ENCODE results near the gene ZNF605.
"Not testable (repeated sequence)": the region's sequence is repeated elsewhere in the genome, so short reads cannot be mapped to it uniquely, and the experiment has no call there.

The ZNF605 gene

DNA sequence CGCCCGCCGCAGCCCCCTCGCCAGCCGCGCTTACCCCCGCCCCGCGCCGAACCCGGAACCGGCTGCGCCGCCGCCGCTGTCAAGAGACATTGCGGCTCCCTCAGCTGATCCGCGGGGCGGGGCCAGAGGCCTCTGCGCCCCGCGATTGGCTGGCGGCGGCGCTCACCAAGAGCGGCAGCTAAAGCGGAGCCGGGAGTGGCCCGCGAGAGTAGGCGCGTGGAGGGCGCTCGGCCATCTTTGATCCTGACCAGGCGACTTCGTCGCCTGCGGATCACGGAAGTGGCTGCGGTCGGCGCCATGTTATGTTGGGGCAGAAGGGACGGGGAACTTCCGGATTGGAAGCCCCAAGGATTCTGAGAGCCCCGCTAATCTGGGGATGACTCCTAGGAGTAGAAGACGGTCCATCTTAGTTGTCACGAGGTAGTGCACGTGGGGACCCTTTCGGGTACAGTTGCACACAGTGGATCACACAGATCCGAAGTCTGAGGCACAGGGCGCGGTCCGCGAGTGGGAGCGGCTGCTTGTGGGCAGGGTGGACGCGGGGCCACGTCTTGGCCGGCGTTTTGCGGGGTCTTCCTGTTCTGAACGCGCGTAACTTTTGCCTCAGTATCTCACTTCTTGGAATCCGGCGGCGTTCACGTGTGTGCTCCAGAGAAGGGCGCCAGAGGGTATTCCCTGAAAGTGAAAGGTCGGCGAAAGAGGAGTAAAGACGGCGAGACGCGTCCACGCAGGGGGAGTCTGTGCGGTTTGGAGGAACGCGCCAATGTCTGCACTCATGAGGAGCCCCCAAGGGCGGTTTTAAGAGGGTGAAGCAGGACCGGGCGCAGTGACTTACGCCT lies 68.4 kb downstream of the ZNF605 start, which contains the start of gene CHFR:
Gene CHFR, minus strand, starts transcription at position 93 of the 839 bp plus-strand sequence. CDS start 277 bp downstream, outside the sequence.
- peak within 1 kb of the TSS; percentile 100 for H3K27ac Mint-ChIP-seq
- peaks cover 26% of the 10 kb centered on the region for H3K4me1 Mint-ChIP-seq
- H3K27me3 Mint-ChIP-seq, result no peaks in the 10 kb centered on the region
- H3K4me3 Mint-ChIP-seq, result peak within 1 kb of the TSS; percentile 98
- DNase-seq (peak; percentile 94 to 98), ATAC-seq (peak; percentile 99)
- peaks cover 0 to 7% of the 10 kb centered on the region in 2 donors for H3K9me3 Mint-ChIP-seq

DNA sequence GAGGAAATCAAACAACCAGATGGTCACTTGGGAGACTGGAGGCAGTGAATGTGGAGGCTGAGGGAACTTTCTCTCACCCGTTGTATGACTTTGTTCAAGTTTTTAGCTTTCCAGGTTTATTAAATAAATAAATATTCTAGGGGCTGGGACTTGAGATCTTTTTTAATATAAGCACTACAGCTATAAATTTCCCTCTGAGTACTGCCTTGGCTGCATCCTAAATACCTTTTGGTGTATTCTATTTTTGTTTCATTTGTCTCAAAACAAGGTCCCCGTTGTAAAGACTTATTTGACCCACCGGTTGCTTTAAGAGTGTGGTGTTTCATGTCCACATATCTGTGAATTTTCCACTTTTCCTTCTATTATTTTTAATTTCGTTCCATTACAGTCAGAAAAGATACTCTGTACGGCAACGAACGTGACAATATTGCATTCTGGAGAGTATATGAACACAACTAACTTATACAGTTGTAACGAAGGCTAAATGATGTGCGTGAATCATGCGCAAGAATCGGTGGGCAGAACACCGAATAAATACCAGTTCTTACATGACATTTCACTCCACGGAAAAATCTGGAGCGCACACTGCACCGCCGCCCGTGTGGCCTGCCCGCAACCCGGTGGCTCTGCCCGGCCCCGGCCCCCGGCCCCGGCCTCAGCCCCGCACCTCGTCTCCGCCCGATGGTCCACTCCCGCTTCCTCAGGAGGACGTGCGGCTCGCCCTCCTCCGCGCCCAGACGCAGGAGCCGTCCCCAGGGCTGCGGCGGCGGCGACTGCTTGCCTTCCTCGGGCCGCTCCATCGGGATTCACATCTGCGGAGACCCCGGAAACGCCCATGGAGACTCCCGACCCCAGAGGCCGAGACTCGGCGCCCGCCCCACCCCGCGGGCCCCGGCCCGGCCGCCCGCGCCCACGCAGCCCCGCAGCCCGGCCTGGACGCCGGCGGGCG lies 69.3 kb downstream of the ZNF605 start:
- H3K9me3 Mint-ChIP-seq, result peaks cover 0 to 7% of the 10 kb centered on the region in 2 donors
- peak overlapping the region; percentile 87 to 95 for H3K27ac Mint-ChIP-seq
- no peaks in the 10 kb centered on the region for H3K27me3 Mint-ChIP-seq
- ATAC-seq (peak; percentile 29), DNase-seq (no peak)
- peak overlapping the region; percentile 98 for H3K4me3 Mint-ChIP-seq
- peaks cover 35% of the 10 kb centered on the region for H3K4me1 Mint-ChIP-seq

- H3K4me3 Mint-ChIP-seq, result no peak overlapping the region
- no peaks in the 10 kb centered on the region for H3K27me3 Mint-ChIP-seq
- DNase-seq (no peak), ATAC-seq (no peak)
- H3K4me1 Mint-ChIP-seq, result peaks cover 24% of the 10 kb centered on the region
- no peak overlapping the region for H3K27ac Mint-ChIP-seq
- peaks cover 0 to 7% of the 10 kb centered on the region in 2 donors for H3K9me3 Mint-ChIP-seq
Measured at GRCh38 chr12:132881818-132882217, 74.3 kb downstream of the ZNF605 start.

DNA sequence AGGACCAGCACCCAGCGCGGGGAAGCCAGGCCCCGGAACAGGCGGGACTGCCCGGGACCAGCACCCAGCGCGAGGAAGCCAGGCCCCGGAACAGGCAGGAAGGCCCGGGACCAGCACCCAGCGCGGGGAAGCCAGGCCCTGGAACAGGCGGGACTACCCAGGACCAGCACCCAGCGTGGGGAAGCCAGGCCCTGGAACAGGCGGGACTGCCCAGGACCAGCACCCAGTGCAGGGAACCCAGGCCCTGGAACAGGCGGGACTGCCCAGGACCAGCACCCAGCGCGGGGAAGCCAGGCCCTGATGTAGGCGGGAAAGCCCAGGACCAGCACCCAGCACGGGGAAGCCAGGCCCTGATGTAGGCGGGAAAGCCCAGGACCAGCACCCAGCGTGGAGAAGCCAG lies 81.5 kb downstream of the ZNF605 start:
- H3K27me3 Mint-ChIP-seq, ATAC-seq, H3K27ac Mint-ChIP-seq, H3K9me3 Mint-ChIP-seq, DNase-seq, H3K4me3 Mint-ChIP-seq: not testable (repeated sequence)
- peaks cover 30% of the 10 kb centered on the region for H3K4me1 Mint-ChIP-seq

DNA sequence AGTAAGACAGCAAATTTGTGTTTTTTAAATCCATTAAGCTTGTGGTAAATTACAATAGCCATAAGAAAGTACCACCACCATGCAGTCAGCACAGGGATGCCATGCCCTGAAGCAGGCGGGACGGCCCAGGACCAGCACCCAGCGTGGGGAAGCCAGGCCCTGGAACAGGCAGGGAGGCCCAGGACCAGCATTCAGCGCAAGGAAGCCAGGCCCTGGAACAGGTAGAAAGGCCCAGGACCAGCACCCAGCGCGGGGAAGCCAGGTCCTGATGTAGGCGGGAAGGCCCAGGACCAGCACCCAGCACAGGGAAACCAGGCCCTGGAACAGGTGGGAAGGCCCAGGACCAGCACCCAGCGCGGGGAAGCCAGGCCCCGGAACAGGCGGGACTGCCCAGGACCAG lies 81.9 kb downstream of the ZNF605 start:
- peak overlapping the region in 1 of 2 donors; percentile 56 for H3K4me3 Mint-ChIP-seq
- no peak for DNase-seq

DNA sequence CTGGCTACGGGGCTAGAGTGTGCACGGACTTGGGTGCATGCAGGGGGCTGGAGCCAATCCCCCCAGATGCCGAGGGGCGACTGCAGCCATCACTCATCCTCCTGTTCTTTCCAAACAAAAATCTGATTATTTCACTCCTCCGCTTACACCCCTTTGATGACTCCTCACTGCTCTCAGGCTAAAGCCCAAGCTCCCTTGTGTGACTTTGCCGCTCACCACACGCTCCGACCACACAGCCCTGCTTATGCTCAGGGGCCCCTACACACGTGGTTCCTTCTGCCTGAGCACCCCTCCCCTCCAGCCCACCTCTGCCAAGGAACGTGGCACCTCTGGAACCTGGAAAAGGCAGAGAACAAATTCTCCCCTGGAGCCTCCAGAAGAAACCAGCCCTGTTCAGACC lies 82.4 kb downstream of the ZNF605 start:
- DNase-seq (peak in 1 of 2 donors; percentile 25), ATAC-seq (peak; percentile 74)
- no peaks in the 10 kb centered on the region for H3K27me3 Mint-ChIP-seq
- peaks cover 30% of the 10 kb centered on the region for H3K4me1 Mint-ChIP-seq
- H3K4me3 Mint-ChIP-seq, result peak overlapping the region; percentile 14 to 56
- no peaks in the 10 kb centered on the region for H3K9me3 Mint-ChIP-seq
- peak overlapping the region; percentile 57 to 87 for H3K27ac Mint-ChIP-seq

More for the DNA sequence above, 81.9 kb downstream of the ZNF605 start:
- Mint-ChIP-seq H3K4me1 (peaks cover 30% of the 10 kb centered on the region), H3K9me3 (no peaks in the 10 kb centered on the region), H3K27me3 (no peaks in the 10 kb centered on the region), H3K27ac (peak overlapping the region in 1 of 2 donors; percentile 87)
- no peak for ATAC-seq

DNA sequence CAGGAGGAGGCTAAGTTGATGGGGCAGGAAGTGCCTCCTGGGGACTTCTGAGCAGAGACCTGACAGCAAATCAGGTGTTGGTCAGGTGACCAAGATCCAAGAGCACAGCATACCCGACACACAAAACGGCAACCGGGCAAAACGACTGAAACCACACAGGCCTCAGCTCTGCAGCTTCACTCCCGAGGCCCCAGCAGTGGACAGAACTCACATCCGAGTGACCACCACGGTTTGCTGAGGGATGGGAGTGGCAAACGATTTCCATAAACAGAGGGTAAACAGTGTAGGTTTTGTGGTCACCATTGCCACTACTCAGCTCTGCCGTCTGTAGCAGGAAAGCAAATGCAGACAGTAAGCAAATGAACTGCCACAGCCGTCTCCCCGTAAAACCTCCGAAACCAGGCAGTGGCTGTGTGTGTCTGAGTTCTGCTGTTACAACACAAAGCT lies 83.1 kb downstream of the ZNF605 start:
- DNase-seq (peak; percentile 33 to 43), ATAC-seq (peak; percentile 86)
- Mint-ChIP-seq H3K9me3 (no peaks in the 10 kb centered on the region), H3K4me1 (peaks cover 34% of the 10 kb centered on the region), H3K27ac (peak overlapping the region in 1 of 2 donors; percentile 84), H3K4me3 (peak overlapping the region; percentile 49 to 70), H3K27me3 (no peaks in the 10 kb centered on the region)

DNA sequence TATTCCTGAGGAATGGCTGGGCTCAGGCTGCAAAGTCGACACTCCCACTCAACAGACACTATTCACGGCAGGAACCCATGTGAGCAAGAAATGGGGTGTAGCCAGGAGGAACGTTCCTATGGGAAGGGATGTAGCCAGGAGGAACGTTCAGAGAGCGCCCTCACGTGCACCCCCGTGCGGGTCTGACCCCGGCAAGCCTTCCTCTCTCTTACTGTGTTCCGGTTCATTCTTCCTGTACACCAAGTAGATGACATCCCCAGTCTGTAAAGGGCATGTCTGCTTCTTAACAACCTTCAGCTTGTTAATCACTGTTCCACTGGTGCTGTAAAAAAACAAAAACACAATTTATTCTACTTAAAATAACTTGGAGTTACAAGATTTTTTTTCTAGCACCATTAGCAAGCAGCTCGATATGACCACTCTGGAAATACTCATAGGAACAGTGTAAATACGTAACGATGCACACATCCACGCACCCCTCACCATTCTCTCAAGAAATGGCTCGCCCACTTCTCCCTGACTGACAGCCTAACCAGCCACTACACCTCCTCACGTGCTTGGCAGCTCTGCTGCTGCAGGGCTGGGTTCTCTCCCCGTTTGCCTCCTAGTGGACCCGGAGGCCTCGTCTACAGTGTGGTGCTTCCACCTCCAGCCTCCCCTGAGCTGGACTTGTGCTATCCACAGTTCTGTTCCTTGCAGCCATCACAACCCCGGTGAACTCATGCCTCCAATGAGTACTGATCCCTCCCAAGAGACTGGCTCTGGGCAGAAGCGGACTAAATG lies 83.8 kb downstream of the ZNF605 start:
- Mint-ChIP-seq H3K27me3 (no peaks in the 10 kb centered on the region), H3K4me3 (peak overlapping the region; percentile 49 to 70), H3K9me3 (no peaks in the 10 kb centered on the region), H3K27ac (peak overlapping the region in 1 of 2 donors; percentile 84), H3K4me1 (peaks cover 42% of the 10 kb centered on the region)
- no peak for DNase-seq
- peak; percentile 3 for ATAC-seq

DNA sequence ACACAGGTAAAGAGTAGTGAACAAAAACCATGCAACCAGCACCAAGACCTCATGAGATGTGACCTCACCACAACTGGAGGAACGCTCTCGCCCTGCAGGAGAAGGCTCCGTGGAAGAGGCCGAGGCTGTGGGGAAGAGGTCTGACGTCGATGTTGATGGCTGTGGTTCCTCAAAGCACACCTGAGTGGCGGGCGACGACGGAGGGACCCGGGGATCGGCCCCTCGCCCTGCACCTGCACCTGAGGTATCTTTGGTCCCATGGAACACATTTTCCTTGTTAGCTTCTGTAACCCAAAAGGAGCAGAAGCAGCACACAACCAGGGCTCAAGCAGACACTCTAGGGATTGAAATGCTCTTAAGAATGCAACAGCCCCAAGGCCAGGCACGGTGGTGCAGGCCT lies 86.6 kb downstream of the ZNF605 start:
- H3K4me3 Mint-ChIP-seq, result no peak overlapping the region

More for the DNA sequence above, 86.6 kb downstream of the ZNF605 start:
- Mint-ChIP-seq H3K27ac (no peak overlapping the region), H3K4me1 (peaks cover 44% of the 10 kb centered on the region), H3K27me3 (no peaks in the 10 kb centered on the region), H3K9me3 (no peaks in the 10 kb centered on the region)
- no peak for DNase-seq
- ATAC-seq, result no peak
